SJSA1 (cell line): Measurements from ENCODE around the gene GRAMD2B. TPM values are rescaled to one million over a fixed set of nuclear protein-coding genes. Genes with fewer than 3 reads are reported as not detected.
"Not testable (repeated sequence)": the region's sequence is repeated elsewhere in the genome, so short reads cannot be mapped to it uniquely, and the experiment has no call there.

Source experiments
- DNase-seq, 2 experiments: peaks; one replicate each; pipeline ENCODE4 v3.0.0-alpha.2; 2015 to 2020; ENCODE audit warnings: low spot score in 2 of 2, low read depth in 1 of 2
- H3K27ac ChIP-seq: fragments of 250-450 bp; sonication (Bioruptor Pico); 2 replicates; pipeline ENCODE4 v1.5.1; 2020; ENCODE audit warnings: mild to moderate bottlenecking, moderate library complexity
- H3K27me3 ChIP-seq: fragments of 250-450 bp; sonication (Bioruptor Pico); replicated peaks from 2 replicates; pipeline ENCODE4 v1.5.1; 2020; ENCODE audit warnings: mild to moderate bottlenecking, moderate library complexity
- H3K36me3 ChIP-seq: fragments of 250-450 bp; sonication (Bioruptor Pico); 2 replicates; pipeline ENCODE4 v1.5.1; 2020; ENCODE audit warnings: mild to moderate bottlenecking
- H3K4me1 ChIP-seq: fragments of 250-450 bp; sonication (Bioruptor Pico); replicated peaks from 2 replicates; pipeline ENCODE4 v1.6.1; 2021; ENCODE audit warnings: mild to moderate bottlenecking
- H3K4me3 ChIP-seq: fragments of 250-450 bp; sonication (Bioruptor Pico); 2 replicates; pipeline ENCODE4 v1.5.1; 2020; ENCODE audit warnings: mild to moderate bottlenecking
- H3K9me3 ChIP-seq: fragments of 250-450 bp; sonication (Bioruptor Pico); replicated peaks from 2 replicates; pipeline ENCODE4 v1.5.1; 2020; ENCODE audit warnings: mild to moderate bottlenecking
- total RNA-seq: library from RNA; depleted of rRNA; stranded (reverse); fragments of >200 nt; shearing (Covaris generic); gene quantifications from 2 replicates; pipeline ENCODE4 v1.2.3, GENCODE V29; 2014

The GRAMD2B gene
- total RNA-seq, 1 experiment from 2014 or later = 25.5 TPM

DNA sequence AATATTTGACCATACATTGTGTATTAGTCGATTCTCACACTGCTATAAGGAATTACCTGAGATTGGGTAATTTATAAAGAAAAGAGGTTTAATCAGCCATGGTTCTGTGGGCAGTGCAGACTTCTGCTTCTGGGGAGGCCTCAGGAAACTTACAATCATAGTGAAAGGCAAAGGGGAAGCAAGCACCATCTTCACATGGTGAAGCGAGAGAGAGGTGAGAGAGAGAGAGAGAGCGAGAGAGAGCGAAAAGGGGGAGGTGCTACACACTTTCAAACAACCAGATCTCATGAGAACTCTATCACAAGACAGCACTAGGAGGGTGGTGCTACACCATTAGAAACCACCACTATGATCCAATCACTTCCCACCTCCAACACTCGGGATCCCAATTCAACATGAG is 4.1 kb upstream of the GRAMD2B start:
- Histone ChIP-seq H3K27ac (no peak overlapping the region), H3K4me1 (peaks cover 23% of the 10 kb centered on the region), H3K36me3 (peaks cover 4% of the 10 kb centered on the region; the same call in 1 of the 2 replicates), H3K27me3 (no peaks in the 10 kb centered on the region), H3K4me3 (no peak overlapping the region), H3K9me3 (no peaks in the 10 kb centered on the region)
- DNase-seq = no peak

DNA sequence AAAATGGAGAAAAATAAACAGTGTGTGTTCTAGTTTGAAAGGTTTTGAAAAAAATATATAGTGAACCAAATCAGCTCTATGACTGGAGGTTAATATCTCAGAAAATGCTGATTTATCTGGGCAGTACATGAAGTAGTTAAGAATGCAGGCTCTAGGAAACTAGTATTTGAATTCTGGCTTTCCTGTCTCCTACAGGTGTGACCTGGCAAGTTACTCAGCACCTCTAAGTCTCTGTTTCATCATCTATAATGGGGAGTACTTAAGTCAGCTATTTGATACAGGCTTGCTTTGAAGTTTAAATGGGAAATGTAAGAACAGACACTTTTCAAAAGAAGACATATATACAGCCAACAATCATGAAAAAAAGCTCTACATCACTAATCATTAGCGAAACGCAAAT is 5.2 kb downstream of the GRAMD2B start:
- Histone ChIP-seq H3K9me3 (no peaks in the 10 kb centered on the region), H3K27me3 (no peaks in the 10 kb centered on the region), H3K4me3 (no peak overlapping the region), H3K36me3 (peaks cover 74% of the 10 kb centered on the region), H3K4me1 (peaks cover 12% of the 10 kb centered on the region), H3K27ac (no peak overlapping the region)
- DNase-seq = no peak

GRCh38 chr5:126430631-126431030 is 7.4 kb downstream of the GRAMD2B start:
- no peaks in the 10 kb centered on the region for H3K27me3 ChIP-seq
- H3K4me1 ChIP-seq = no peaks in the 10 kb centered on the region
- peaks cover 79% of the 10 kb centered on the region for H3K36me3 ChIP-seq
- H3K4me3 ChIP-seq = no peak overlapping the region
- DNase-seq = no peak
- H3K9me3 ChIP-seq = no peaks in the 10 kb centered on the region
- H3K27ac ChIP-seq = no peak overlapping the region

DNA sequence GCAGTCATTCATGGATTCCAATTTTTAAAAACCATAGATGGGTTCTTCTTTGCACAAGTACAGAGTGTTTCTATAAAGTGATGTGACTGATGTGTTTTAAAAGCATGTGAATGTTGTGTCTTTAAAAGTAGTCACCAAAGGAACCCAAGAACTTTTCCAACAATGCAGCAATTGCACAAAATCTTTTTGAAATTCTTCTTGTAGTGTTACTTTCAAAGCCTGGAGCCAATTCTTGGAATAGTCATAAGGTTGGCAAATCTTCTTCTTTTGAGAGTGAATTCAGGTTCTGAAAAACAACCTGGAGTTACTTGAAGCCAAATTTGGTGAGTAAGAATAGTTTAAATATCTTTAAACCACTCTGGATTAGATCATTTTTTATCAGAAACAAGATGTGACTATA is 10.5 kb downstream of the GRAMD2B start:
- H3K36me3 ChIP-seq = peaks cover 85% of the 10 kb centered on the region
- no peak overlapping the region for H3K27ac ChIP-seq
- H3K4me1 ChIP-seq = no peaks in the 10 kb centered on the region
- no peaks in the 10 kb centered on the region for H3K27me3 ChIP-seq
- DNase-seq = no peak
- no peaks in the 10 kb centered on the region for H3K9me3 ChIP-seq
- H3K4me3 ChIP-seq = no peak overlapping the region

DNA sequence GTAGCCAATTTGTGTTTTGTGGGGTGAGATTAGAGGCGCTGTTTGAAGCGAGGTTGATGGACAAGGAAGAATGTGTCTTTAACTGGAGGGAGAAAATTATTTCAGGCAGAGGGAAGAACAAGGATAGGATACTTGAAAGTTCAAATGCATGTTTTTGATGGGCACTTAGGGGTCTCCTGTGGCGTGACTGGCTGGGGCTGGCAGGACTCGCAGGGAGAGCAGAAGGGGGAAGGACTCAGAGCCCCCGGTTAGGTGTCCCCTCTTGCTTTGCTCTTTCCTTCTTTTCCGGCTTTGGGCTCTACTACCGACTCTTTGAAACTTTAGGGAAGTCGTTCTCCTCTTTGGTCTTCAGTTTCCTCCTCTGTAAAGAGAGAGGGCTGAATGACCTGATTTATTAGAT is 12.1 kb downstream of the GRAMD2B start:
- Histone ChIP-seq H3K27me3 (no peaks in the 10 kb centered on the region), H3K9me3 (no peaks in the 10 kb centered on the region), H3K27ac (no peak overlapping the region), H3K36me3 (peaks cover 80% of the 10 kb centered on the region), H3K4me1 (no peaks in the 10 kb centered on the region), H3K4me3 (no peak overlapping the region)
- DNase-seq = no peak

DNA sequence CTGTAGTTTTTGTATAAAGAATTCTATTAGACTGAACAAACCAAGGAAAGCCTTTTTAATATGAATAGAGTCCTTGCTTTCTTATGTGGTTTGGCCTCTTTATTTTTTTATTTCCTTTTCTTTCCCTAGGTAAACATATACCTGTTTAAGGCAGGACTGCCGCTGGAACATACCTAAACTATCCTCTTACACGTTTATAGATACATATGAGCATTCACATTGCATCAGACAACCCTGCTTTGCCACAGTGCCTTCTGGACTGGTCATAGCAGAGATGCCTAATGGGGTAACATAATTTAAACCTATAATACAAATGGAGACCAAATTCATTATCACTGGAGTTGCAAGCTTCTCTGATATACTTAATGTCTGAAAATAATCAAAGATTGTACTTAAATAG is 12.5 kb downstream of the GRAMD2B start:
- peaks cover 78% of the 10 kb centered on the region for H3K36me3 ChIP-seq
- DNase-seq = no peak
- no peak overlapping the region for H3K4me3 ChIP-seq
- no peak overlapping the region for H3K27ac ChIP-seq
- H3K9me3 ChIP-seq = no peaks in the 10 kb centered on the region
- no peaks in the 10 kb centered on the region for H3K27me3 ChIP-seq
- H3K4me1 ChIP-seq = no peaks in the 10 kb centered on the region

DNA sequence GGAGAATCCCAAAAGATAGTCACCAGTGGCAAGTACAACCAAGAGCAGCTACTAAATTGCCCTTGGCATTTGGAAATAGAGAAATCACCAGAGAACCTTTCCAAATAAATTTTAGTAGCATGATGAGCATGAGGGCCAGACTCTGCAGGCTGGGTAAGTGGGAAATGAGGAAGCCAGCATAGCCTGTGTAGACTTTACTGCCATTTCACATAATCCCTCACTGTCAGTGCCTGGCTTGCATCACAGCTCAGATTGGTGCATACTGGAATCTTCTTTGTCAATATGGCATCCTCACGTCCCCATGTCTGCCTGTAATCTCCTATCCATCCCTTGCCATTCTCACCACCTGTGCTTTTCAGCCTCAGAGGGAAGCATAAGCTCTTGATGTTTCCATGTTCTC is 14.5 kb downstream of the GRAMD2B start:
- Histone ChIP-seq H3K36me3 (peaks cover 65% of the 10 kb centered on the region), H3K27ac (no peak overlapping the region), H3K4me1 (no peaks in the 10 kb centered on the region), H3K9me3 (no peaks in the 10 kb centered on the region), H3K27me3 (no peaks in the 10 kb centered on the region), H3K4me3 (no peak overlapping the region)
- no peak for DNase-seq

- no peak overlapping the region for H3K27ac ChIP-seq
- 0 out of 2 replicates have a peak, but pooled peaks cover 2% of the 10 kb centered on the region for H3K4me1 ChIP-seq
- peaks cover 61% of the 10 kb centered on the region for H3K36me3 ChIP-seq
- no peaks in the 10 kb centered on the region for H3K9me3 ChIP-seq
- no peak overlapping the region for H3K4me3 ChIP-seq
- DNase-seq = no peak
- no peaks in the 10 kb centered on the region for H3K27me3 ChIP-seq
Observed at GRCh38 chr5:126438267-126438666, 15.1 kb downstream of the GRAMD2B start.

DNA sequence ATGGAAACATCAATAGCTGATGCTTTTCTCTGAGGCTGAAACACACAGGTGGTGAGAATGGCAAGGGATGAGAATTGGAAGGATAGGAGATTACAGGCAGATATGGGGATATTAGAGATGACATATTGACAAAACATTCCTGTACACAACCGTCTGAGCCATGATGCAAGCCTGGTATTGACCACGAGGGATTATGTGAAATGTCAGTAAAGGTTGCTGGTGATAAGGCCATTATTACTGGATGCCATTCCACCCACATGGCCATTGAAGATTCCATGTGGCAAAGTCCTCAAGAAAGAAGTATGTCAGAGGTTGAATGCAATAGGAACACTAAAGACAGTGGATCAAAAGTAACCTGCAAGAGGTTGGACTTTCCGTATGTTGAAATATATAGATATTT is 15.7 kb downstream of the GRAMD2B start:
- Histone ChIP-seq H3K36me3 (peaks cover 55% of the 10 kb centered on the region), H3K4me3 (no peak overlapping the region), H3K4me1 (0 out of 2 replicates have a peak, but pooled peaks cover 4% of the 10 kb centered on the region), H3K9me3 (no peaks in the 10 kb centered on the region), H3K27ac (no peak overlapping the region), H3K27me3 (no peaks in the 10 kb centered on the region)
- DNase-seq = no peak

DNA sequence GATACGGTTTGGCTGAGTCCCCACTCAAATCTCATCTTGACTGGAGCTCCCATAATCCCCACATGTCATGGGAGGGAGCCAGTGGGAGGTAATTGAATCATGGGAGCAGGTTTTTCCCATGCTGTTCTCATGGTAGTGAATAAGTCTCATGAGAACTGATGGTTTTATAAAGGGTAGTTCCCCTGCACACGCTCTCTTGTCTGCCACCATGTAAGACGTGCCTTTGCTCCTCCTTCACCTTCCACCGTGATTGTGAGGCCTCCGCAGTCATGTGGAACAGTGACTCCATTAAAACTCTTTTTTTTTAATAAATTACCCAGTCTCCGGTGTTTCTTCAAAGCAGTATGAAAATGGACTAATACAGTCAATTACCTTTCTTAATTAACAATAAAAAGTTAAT is 16.5 kb downstream of the GRAMD2B start:
- peaks cover 61% of the 10 kb centered on the region for H3K36me3 ChIP-seq
- H3K27me3 ChIP-seq, H3K4me3 ChIP-seq, H3K4me1 ChIP-seq, DNase-seq, H3K27ac ChIP-seq, H3K9me3 ChIP-seq: not testable (repeated sequence)

GRCh38 chr5:126441230-126441629 is 18.0 kb downstream of the GRAMD2B start:
- Histone ChIP-seq H3K9me3 (no peaks in the 10 kb centered on the region), H3K36me3 (peaks cover 57% of the 10 kb centered on the region)
- DNase-seq = no peak

DNA sequence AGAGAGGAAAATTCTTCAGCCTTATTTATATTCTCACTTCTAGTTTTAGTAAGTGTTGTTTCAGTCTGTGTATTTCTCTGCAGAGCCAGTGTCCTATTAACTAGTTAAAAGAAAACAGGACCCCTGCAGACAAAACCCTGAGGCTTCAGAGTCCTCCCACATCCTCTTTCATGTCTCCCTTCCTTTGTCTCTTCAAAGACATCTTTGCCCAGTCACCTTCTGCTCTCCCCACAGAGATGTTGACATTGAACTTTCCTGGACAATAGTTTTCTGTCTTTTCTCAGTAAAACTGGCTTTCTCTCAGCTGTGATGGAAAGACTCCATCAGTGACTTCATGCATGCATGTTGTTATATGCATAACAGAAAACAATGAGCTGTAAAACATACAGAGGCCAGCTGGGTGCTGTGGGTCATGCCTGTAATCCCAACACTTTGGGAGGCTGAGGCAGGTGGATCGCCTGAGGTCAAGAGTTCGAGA is 20.2 kb downstream of the GRAMD2B start:
- Histone ChIP-seq H3K9me3 (no peaks in the 10 kb centered on the region), H3K4me3 (no peak overlapping the region), H3K4me1 (peaks cover 24% of the 10 kb centered on the region), H3K27ac (no peak overlapping the region), H3K36me3 (peaks cover 43% of the 10 kb centered on the region), H3K27me3 (no peaks in the 10 kb centered on the region)
- no peak for DNase-seq

More at GRCh38 chr5:126441230-126441629, 18.0 kb downstream of the GRAMD2B start:
- Histone ChIP-seq H3K4me1 (peaks cover 14% of the 10 kb centered on the region), H3K4me3 (no peak overlapping the region), H3K27me3 (no peaks in the 10 kb centered on the region), H3K27ac (no peak overlapping the region)

GRCh38 chr5:126444137-126444536 is 20.9 kb downstream of the GRAMD2B start:
- DNase-seq = no peak
- Histone ChIP-seq H3K9me3 (no peaks in the 10 kb centered on the region), H3K4me3 (no peak overlapping the region), H3K4me1 (peaks cover 29% of the 10 kb centered on the region), H3K36me3 (peaks cover 42% of the 10 kb centered on the region), H3K27me3 (no peaks in the 10 kb centered on the region), H3K27ac (no peak overlapping the region)

DNA sequence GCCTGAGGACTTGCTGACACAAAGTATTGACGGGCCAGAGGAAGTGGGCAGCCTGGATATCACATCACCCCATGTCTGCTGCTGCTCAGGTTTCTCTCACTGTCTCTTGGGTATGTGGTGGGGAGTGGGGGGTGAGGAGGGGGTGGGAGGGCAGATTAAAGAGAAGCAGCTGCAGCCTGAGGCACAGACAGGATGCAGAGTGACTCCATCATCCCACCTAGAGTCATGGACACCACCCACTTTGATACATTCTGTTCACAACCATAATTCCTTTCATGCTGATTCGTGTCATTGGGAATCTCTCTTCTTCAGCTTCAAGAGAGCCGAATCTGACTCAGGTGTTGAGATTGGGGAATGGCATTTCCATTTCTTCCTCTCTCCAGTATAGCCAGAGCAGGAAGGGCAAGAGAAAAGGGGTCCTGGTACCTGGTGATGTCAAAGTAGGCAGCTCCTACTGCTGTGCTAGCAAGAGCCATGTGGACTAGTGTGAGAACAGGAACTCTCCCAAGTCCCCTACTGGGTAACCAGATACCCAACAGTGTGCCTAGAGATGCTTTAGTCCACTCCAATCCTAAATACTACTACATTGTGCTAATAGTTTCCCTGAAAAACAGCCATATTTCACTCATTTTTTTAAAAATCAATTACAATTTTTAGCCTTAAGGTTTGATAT is 22.4 kb downstream of the GRAMD2B start:
- H3K27me3 ChIP-seq = no peaks in the 10 kb centered on the region
- no peak for DNase-seq
- H3K4me1 ChIP-seq = peaks cover 44% of the 10 kb centered on the region
- no peaks in the 10 kb centered on the region for H3K9me3 ChIP-seq
- no peak overlapping the region for H3K4me3 ChIP-seq
- peaks cover 31% of the 10 kb centered on the region for H3K36me3 ChIP-seq
- H3K27ac ChIP-seq = peak overlapping the region; percentile 88
